GM19395 (cell line): ENCODE results near the gene HIC2.
"Not testable (repeated sequence)": the region's sequence is repeated elsewhere in the genome, so short reads cannot be mapped to it uniquely, and the experiment has no call there.

Experiments used
- ATAC-seq: cut with Tn5 transposase; IDR thresholded peaks from one replicate; pipeline ENCODE4 v1.9.1; 2021; ENCODE audit warnings: mild to moderate bottlenecking, moderate library complexity; ENCODE audit not compliant: unreplicated experiment

The HIC2 gene

DNA sequence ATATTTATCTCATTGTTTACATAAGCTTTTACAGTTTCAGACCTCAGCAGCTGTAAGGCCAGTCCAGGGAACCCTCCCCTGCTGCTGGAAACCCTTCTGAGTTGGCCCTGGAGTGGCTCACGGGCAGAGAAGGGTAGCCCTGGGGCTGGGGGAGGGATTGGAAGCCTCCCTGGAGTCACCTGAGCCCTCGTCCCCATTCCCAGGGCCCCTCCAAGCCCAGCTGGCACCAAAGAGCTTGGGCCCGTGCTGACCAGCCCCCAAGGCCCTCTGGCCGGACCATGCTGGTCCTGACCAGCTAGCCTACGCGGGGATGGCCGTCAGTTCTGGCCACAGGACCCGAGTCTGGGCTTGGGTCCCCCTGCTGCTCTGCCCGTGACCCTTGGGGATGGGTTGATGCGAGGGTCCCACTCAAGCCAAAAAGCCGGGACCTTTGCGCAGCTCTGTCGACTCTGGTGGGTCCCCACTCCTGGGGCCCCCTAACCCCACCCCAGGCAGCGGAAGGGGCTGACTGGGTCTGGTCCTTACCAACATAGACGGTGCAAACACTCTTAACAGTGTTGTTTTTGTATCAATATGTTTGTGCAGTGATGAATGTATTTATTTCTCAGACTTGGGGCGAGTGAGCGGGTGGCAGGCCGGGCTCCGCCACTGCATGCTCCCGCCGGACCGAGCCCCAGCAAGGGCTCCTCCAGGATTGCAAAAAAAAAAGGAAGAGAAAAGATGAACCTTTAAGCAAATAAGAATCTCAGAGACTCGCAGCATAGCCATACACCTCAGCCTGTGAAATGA is 32.6 kb downstream of the HIC2 start:
- ATAC-seq, result no peak

GRCh38 chr22:21450320-21450831 is 33.2 kb downstream of the HIC2 start:
- no peak for ATAC-seq

- ATAC-seq, result no peak
Measured at GRCh38 chr22:21450858-21451353, 33.7 kb downstream of the HIC2 start.

DNA sequence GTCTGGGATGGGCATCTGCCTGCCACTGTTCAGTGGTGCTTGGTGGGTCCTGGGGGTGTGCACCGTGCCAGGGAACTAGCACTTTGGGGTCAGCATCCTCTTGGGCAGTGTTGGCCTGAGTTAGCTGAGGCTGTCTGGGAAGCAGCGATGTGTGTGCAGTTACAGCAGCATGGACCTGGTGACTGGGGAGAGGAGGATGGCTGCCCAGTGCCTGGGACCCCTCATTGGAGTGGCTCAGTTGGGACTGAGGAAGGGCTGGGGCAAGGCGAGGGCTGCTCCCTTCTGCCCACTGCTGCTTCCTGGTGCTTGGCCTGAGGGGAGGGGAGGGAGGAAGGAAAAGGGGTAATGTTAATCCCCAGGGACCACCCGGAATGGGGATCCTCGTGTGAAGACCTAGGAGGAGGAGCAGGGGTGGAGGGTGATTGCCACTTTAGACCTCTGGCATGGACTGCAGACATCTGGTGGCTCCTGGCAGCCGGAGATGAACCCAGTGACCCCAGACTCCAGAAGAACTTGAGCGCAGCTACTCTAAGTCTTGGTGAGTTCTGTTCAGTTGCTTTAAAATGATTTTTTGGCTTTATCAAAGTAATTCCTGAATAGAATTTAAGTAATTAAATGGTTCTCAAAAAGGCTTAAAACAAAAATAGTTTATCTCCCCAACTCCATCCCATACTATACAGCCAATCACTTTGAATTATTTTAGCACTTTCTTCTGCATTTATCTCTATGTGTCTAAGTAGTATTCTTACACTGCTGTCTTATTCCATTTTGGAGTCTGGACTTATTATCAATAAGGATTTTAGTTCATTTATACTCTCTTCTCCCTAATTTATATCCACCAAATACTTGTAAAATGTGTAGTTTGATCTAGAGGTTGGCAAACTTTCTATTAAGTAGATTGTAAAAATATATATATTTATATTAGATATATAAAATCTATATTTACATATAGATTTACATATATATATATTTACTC is 34.7 kb downstream of the HIC2 start:
- no peak for ATAC-seq

DNA sequence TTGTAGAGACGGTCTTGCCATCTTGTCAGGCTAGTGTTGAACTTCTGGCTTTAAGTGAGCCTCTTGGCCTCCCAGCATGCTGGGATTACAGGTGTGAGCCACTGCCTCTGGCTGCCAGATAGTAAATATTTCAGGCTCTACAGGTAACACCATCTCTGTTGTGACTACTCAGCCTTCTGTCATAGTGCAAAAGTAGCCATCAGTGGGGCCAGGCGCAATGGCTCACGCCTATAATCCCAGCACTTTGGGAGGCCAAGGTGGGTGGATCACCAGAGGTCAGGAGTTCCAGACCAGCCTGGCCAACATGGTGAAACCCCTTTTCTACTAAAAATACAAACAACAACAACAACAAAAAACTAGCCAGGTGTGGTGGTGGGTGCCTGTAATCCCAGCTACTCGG is 35.5 kb downstream of the HIC2 start:
- ATAC-seq, result not testable (repeated sequence)

GRCh38 chr22:21454998-21455333 is 37.8 kb downstream of the HIC2 start:
- ATAC-seq, result not testable (repeated sequence)

DNA sequence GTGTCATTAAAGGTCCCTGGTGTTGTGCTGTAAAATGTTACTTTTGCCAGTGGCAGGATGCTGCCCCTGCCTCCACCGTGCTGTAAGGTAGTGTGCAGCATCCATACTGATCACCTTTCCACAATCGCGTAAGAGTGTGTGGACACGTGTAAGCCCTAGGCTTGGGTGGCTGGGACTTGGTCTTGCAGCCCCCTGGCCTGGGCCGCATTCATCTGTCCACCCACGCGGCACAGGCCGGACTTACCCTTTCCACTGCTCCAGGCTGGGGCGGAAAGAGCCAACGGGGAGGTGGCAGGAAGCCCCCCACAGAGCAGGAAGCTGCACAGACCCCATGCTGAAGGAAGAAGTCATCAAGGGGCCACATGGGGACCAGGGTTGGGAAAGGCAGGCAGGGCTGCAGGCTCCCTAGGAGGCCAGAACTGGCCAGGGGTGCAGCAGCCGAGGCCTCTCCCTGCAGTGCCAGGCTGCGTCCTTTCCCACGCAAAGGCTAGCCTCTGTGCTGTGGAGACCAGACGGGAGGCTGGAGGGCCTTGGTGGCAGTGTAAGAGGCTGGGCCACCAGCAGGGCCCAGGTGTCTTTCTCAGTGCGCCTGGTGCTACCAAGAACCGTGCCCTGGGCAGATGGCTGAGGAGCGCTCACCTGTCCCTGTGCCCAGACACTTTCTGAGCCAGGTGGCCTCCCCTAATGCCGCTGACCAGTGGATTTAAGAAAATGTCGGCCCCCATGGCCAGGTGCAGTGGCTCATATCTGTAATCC is 38.3 kb downstream of the HIC2 start:
- no peak for ATAC-seq

DNA sequence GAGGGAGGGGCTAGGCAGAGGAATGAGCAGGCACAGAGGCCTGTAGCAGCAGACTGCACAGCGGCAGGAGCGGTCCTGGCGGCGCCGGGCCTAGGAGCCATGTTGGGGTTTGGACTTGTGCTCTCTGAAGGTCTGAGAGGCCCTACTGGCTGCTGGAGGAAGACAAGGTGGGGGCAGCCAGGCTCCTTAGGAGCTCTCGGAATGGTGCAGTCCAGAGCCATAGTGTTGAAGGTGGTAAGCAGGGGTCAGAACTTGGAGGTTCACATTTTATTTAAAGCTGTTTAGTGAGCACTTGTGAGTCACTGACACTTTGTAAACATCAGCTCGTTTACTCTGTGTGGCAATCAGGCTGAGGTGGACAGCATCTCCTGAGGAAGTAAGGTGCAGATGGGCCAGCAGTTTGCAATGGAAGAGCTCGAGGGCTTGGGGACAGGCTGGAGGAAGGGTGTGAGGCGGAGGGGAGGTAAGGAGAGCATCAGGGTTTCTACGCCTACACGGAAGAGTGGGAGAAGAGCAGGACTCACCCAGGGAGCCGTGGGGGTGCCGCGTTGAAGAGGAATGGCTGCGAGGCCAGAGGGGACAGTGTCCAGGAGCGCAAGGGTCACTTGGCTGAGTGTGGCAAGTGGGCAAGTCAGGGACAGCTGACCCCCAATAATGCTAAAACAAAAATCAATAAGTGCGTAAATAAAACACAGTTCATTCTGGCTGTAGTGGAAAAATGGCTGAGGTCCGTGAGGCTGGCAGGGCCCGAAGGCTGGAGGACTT is 40.0 kb downstream of the HIC2 start:
- ATAC-seq, result no peak

GRCh38 chr22:21462672-21463071 is 45.5 kb downstream of the HIC2 start:
- ATAC-seq, result not testable (repeated sequence)

DNA sequence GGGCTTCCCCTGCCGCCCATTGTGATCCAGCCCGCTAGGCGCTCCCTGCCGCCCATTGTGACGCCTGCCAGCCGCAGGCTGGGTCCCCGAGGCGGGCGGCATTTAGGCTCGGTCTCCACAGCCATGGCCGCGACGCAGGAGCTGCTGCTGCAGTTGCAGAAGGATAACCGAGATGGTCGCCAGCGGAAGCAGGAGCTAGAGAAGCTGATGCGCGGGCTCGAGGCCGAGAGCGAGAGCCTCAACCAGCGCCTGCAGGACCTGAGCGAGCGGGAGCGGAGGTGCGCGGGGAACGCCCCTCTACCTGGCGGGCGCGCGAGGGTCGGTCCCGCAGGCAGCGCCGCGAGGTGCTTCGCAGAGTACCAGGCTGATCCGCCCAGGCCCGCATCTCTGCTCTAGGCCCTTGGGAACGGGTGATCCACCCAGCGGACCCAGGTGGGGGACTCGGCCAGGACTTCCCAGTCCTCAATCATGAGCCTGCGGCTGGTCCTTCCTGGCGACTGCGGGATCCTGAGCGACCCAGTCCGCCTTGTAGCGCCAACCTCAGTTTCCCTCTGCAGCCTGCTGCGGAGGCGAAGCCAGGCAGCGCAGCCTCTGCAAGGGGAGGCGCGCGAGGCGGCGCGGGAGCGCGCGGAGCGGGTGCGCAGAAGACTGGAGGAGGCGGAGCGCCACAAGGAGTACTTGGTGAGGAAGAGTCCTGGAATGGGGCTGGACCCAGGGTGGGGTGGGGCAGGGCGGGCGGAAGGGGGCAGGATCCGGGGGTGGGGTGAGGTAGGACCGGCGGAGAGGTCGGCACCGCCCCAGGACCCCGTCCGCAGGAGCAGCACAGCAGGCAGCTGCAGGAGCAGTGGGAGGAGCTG is 50.4 kb downstream of the HIC2 start, which contains the start of gene TMEM191C:
Gene TMEM191C (plus strand): TSS at position 51 of the 857 bp plus-strand sequence. CDS start 73 bp downstream, at position 124.
- not testable (repeated sequence) for ATAC-seq

DNA sequence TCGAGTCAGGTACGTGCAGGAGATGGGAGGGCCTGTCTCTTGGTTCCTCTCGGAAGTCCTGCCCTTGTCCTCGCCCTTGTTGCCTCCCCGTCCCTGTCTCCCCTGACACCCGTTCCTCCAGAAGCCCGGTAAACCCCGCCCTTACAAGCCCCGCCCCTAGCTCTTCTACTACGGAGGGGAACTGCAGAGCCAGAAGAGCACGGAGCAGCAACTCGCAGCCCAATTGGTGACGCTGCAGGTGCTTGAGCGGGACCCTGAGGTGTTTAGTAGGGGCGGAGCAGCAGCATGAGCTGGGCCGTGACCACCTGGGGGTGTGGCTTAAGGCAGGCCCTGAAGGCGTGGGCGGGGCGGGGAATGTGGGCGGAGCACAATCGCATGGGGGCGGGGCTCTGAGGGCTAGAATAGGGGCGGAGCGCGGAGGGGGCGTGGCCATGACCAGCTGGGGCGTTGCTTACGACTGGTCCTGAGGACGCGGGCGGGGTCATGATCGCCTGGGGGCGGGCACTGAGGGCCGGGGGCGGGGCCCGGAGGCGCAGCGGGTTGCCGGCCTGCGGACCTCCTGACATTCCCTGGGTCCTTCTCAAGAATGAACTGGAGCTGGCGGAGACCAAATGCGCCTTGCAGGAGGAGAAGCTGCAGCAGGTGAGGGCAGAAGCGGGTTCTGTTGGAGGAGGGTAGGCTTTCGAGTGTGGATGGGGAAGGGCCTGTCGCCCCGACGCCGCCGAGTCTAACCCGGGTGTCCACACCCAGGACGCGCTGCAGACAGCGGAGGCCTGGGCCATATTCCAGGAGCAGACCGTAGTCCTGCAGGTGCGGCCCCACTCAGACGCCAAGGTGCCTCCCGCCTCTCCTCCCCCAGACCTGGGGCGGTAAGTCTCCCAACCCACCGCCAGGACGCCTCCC is 51.3 kb downstream of the HIC2 start:
- ATAC-seq, result peak; percentile 91

GRCh38 chr22:21469097-21469994 is 52.2 kb downstream of the HIC2 start:
- peak; percentile 17 for ATAC-seq

DNA sequence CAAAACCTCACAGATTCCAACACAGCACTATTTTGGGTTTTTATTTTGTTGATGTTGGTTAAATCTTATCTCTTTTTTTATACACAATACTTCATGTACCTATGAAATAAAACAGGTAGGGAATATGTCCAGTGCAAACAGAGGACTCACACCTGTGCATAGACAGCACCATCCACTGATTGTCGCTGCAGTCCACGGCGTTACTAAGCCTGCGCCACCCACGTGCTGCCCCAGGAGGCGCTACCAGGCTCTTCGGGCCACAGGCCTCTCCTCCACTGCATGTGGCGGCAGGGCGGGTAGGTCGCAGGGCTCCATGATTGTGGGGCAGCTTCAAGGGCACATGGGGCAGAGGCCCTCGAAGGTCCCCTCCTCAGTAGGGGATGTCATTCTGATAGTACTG is 55.8 kb downstream of the HIC2 start:
- ATAC-seq, result not testable (repeated sequence)

- ATAC-seq, result not testable (repeated sequence)
Measured at GRCh38 chr22:21473664-21474063, 56.5 kb downstream of the HIC2 start.

- ATAC-seq, result not testable (repeated sequence)
Measured at GRCh38 chr22:21484039-21484438, 66.9 kb downstream of the HIC2 start.

DNA sequence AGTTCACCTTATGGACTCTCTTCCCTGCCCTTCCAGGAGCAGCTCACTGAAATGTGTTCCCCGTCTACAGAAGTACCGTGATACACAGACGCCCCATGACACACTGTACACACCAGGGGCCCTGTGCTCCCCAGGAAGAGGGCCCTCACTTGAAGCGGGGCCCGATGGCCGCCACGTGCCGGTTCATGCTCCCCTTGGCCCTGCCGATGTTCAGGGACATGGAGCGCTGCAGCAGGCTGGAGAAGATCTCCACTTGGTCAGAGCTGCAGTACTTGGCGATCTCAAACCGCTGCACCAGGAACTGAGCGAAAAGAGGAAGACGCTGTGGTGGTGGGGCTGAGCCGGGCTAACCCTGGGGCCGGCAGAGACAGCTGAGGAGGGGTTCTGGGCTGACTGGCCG is 70.6 kb downstream of the HIC2 start:
- not testable (repeated sequence) for ATAC-seq

DNA sequence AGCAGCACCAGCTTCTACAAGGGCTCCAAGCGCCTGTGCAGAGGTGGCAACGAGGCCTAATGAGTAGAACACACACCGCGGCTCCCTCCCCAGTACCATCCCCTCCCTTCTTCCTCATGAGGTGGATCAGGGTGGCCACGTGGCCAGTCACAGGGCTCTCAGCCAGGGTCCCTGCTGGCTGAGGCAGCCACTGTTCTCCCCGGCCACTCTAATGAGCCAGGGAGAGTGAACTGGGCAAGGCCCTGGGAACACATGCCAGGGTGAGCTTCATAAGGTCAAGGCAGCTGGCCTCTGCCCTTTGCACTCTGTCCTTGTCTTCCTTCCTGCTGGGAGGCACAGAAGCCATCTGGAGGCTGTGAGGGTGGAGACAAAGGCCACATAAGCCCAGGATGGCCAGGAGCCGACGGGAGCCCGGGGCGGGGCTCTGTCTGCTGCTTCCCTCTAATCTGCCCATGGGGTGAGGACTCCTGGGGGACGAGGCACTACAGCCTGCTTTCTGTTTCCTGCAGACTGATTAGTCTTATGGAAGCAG is 72.0 kb downstream of the HIC2 start:
- ATAC-seq, result not testable (repeated sequence)
